HT-29 (cell line): Measurements from ENCODE around the gene ZG16B. TPM values are rescaled to one million over a fixed set of nuclear protein-coding genes. Genes with fewer than 3 reads are reported as not detected.

Experiments
- DNase-seq: peaks from one replicate; pipeline ENCODE4 v3.0.0-alpha.2; 2015; ENCODE audit warnings: low spot score
- small RNA-seq: library from RNA; depleted of rRNA; stranded (forward); fragments of <200 nt; gene quantifications from one replicate; pipeline ENCODE3, GENCODE V24; 2014
- total RNA-seq: library from RNA; depleted of rRNA; stranded (reverse); fragments of >200 nt; shearing (Covaris generic); gene quantifications from 2 replicates; pipeline ENCODE4 v1.2.3, GENCODE V29; 2014; rRNA removed

The ZG16B gene
- total RNA-seq, 1 experiment from 2014 or later, result 23.3 TPM

DNA sequence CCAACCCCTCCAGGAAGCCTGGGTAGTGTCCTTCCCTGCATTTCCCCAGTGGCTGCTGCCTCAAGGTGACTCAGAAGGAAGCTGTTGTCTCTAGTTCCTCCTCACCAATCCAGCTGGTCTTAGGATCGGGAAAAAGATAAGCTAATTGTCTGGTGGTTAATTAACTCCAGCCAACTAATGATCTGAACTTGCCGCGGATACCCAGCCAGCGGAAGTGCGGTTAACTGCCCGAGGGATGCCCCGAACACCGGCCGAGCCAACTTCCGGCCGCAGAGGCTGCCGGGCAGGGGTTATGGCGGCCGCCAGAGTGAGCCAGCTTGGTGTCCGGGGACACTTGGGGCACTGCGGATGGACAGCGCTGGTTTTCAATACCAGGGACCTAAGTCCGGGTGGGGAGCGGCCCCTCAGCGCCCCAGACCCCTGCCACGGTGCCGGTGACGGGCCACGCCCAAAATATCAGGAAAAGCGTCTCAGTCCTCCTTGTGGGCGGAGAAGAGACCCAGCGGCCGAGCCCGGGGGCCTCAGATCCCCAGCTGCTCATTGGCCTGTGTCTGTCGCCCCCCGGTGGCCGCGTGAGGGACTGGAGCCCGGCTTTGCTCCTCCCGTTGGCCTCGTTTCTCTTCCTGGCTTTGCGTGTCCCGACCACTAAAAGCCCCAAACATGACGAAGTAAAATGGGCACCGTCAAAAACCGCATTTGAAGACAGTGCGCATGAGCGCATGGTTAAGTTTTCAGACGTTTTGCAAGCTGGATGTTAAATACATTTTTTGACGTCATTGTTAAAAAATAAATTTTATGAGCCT lies 38.1 kb downstream of the ZG16B start:
- peak; percentile 95 for DNase-seq

DNA sequence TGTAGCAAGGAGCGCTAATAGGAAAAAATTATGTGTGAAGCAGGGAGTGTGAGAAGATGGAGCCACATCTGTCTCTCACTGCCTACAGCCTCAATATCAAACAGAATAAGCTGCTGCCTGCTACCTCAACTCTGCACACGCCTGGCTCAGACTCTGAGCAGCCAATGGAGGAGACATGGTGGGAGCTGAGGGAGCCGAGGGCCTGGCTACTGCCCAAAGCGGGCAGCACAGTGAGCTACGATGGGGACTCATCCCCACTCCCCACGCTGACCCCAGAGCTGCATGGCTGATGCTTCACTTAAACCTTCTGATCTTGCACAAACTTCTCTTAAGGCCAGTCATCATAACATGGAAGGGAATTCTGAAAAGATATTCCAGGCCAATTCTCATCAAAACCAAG lies 41.8 kb downstream of the ZG16B start:
- no peak for DNase-seq

DNA sequence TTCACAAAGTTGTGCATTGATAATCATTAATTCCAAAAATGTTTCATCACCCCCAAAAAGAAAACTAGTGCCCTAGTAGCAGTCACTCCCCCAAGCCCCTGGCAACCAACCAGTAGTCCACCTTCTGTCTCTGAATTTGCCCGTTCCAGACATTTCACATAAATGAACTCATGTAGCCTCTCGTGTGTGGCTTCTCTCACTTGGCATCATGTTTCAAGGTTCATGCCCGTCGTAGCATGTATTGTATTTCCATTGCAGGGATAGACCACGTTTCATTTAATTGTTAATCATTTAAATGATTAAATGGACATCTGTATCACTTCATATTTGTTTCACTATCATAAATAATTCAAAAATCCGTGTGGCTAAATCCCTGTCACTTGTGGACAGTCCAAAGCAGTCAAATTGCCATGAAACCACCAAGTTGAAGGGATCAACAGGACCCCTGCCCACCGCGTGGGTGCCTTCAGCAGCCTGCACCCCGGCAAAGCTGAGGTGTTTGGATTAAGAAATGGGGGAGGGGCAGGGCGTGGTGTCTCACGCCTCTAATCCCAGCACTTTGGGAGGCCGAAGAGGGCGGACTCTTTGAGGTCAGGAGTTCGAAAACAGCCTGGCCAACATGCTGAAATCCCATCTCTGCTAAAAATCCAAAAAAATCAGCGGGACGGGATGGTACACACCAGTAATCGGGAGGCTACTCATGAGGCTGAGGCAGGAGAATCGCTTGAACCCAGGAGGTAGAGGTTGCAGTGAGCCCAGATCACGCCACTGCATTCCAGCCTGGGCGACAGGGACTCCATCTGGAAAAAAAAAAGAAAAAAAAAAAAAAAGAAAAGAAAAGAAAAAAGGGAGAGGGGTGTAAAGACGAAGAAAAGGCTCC lies 44.2 kb downstream of the ZG16B start:
- no peak for DNase-seq

DNA sequence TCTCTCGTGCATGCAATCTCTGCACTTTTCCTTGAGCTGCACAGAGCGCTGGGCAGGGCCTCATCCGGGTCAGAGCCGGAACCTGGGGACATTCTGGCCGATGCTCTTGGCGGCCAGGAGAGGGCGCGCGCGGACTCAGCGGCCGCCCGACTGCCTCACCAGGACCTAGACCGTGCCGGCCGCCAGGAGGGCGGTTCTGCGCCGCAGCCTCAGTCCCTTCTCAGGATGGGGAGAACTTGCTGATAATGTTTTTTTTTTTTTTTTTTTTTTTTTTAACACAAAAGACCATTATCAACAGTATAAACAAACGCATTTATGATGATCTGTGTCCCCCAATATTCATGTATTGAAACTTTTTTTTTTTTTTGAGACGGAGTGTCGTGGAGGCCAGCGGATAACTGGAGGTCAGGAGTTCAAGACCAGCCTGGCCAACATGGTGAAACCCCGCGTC lies 44.8 kb downstream of the ZG16B start:
- peak; percentile 86 for DNase-seq

DNA sequence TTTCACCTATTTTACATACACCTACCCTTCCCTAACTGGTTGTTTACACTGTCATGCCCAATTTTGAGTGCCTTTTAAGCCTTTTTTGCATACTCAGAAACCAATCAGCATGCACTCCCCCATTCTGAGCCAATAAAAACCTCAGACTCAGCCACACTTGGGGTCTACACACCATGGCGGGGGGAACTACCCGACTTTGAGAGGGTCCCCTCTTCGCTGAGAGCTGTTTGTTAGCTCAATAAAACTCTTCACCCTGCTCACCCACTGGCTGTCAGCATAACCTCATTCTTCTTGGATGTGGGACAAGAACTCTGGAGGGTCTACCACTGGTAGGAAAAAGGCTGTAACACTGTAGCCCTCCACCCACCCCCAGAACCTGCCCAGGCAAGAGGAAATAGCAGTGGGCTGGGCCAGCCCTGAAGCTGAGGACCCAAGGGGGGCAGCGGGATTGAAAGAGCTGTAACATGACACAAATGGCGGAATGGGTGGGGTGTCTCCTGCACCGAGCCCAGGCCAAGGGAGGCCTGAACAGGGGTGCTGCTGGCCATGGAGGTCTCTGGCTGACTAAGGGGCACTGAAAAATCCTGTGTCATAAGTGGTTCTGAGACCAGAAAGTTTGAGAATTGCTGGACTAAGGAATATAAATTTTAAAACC lies 49.9 kb downstream of the ZG16B start:
- no peak for DNase-seq

Small RNAs within 50 kb of the gene (small RNA-seq; reads per million reads assigned to genes)
- gene SNORA3C, result not detected

Other genes with a start within 250 kb of the ZG16B start
- gene KCTD5, start 147.8 kb upstream of the ZG16B start, total RNA-seq, result 73.1 and 104 TPM in 2 replicates
- gene PRSS27, start 110.1 kb upstream of the ZG16B start, total RNA-seq, result 0.23 and 2.6 TPM in 2 replicates
- gene SRRM2, start 77.7 kb upstream of the ZG16B start, total RNA-seq, result 132 and 138 TPM in 2 replicates
- 387 and 398 TPM in 2 replicates for gene ELOB, start 53.0 kb upstream of the ZG16B start, total RNA-seq
- gene PRSS33, start 42.7 kb upstream of the ZG16B start, total RNA-seq, result 0.13 TPM in 1 of 2 replicates, not detected in the other
- not detected in 2 replicates for gene PRSS41, start 31.8 kb upstream of the ZG16B start, total RNA-seq
- gene PRSS21, start 13.1 kb upstream of the ZG16B start, total RNA-seq, result not detected in 2 replicates
- 97.1 and 114 TPM in 2 replicates for gene PRSS22, start 27.9 kb downstream of the ZG16B start, total RNA-seq
- 47.4 and 52.2 TPM in 2 replicates for gene FLYWCH2, start 52.9 kb downstream of the ZG16B start, total RNA-seq
- gene FLYWCH1, start 81.6 kb downstream of the ZG16B start, total RNA-seq, result 25.8 and 30.1 TPM in 2 replicates
- 0.08 and 0.31 TPM in 2 replicates for gene KREMEN2, start 134.0 kb downstream of the ZG16B start, total RNA-seq
- gene PAQR4, start 139.0 kb downstream of the ZG16B start, total RNA-seq, result 97.9 and 106 TPM in 2 replicates
- gene PKMYT1, start 150.1 kb downstream of the ZG16B start, total RNA-seq, result 86.3 and 92.1 TPM in 2 replicates
- 2.6 and 4.7 TPM in 2 replicates for gene CLDN9, start 182.6 kb downstream of the ZG16B start, total RNA-seq
- gene CLDN6, start 187.9 kb downstream of the ZG16B start, total RNA-seq, result not detected in 2 replicates
- 709 and 783 TPM in 2 replicates for gene TNFRSF12A, start 190.1 kb downstream of the ZG16B start, total RNA-seq
- 32.0 and 39.4 TPM in 2 replicates for gene HCFC1R1, start 193.6 kb downstream of the ZG16B start, total RNA-seq
- gene THOC6, start 193.7 kb downstream of the ZG16B start, total RNA-seq, result 54.9 and 58.5 TPM in 2 replicates
- 40.5 and 50.1 TPM in 2 replicates for gene BICDL2, start 206.6 kb downstream of the ZG16B start, total RNA-seq
- gene MMP25, start 216.3 kb downstream of the ZG16B start, total RNA-seq, result 0.05 TPM in 1 of 2 replicates, not detected in the other
- gene IL32, start 235.3 kb downstream of the ZG16B start, total RNA-seq, result 5.0 and 8.5 TPM in 2 replicates